ENCODE results near the gene VWA5B2. TPM values are rescaled to one million over a fixed set of nuclear protein-coding genes. Genes with fewer than 3 reads are reported as not detected.

The VWA5B2 gene
- total RNA-seq, 2 experiments from 2014 or later = not detected

- peaks cover 50% of the 10 kb centered on the region for H3K27me3 Mint-ChIP-seq (ENCODE audit: low read depth)
- intact Hi-C loops (cut with micrococcal nuclease) = loop anchor here (5.0 to 10.0 kb wide), 2 partner anchors 34 to 316 kb away; partner anchors contain the start of gene CAMK2N2
- CTCF ChIA-PET = interaction anchor here (0.6 to 4.7 kb wide), 32 partner anchors 9 to 214 kb away, joined by 3 to 48 read pairs (median 9); partner anchors contain the start of genes ABCF3, ALG3 and EEF1AKMT4
- H3K36me3 Mint-ChIP-seq (ENCODE audit: low read depth) = no peaks in the 10 kb centered on the region
- H3K4me1 Mint-ChIP-seq (ENCODE audit: low read depth) = peaks cover 11% of the 10 kb centered on the region
- H3K4me3 Mint-ChIP-seq = peak overlapping the region; percentile 52
- no peak for DNase-seq
- no peak overlapping the region for H3K27ac Mint-ChIP-seq
- H3K9me3 Mint-ChIP-seq = no peaks in the 10 kb centered on the region
These were observed 828 bp upstream of the VWA5B2 start for GRCh38 chr3:184228376-184229137.

- Mint-ChIP-seq H3K27ac (no peak overlapping the region), H3K9me3 (no peaks in the 10 kb centered on the region), H3K27me3 (ENCODE audit: low read depth) (peaks cover 49% of the 10 kb centered on the region), H3K4me3 (no peak overlapping the region), H3K36me3 (ENCODE audit: low read depth) (no peaks in the 10 kb centered on the region), H3K4me1 (ENCODE audit: low read depth) (peaks cover 11% of the 10 kb centered on the region)
- CTCF ChIA-PET = interaction anchor here (0.6 to 3.1 kb wide), 3 partner anchors 54 to 71 kb away, joined by 3 to 9 read pairs (median 3); no protein-coding TSS in a partner anchor
- no peak for DNase-seq
- intact Hi-C loops (cut with micrococcal nuclease) = no loop called here
These were observed 757 bp downstream of the VWA5B2 start for GRCh38 chr3:184230081-184230602.

DNA sequence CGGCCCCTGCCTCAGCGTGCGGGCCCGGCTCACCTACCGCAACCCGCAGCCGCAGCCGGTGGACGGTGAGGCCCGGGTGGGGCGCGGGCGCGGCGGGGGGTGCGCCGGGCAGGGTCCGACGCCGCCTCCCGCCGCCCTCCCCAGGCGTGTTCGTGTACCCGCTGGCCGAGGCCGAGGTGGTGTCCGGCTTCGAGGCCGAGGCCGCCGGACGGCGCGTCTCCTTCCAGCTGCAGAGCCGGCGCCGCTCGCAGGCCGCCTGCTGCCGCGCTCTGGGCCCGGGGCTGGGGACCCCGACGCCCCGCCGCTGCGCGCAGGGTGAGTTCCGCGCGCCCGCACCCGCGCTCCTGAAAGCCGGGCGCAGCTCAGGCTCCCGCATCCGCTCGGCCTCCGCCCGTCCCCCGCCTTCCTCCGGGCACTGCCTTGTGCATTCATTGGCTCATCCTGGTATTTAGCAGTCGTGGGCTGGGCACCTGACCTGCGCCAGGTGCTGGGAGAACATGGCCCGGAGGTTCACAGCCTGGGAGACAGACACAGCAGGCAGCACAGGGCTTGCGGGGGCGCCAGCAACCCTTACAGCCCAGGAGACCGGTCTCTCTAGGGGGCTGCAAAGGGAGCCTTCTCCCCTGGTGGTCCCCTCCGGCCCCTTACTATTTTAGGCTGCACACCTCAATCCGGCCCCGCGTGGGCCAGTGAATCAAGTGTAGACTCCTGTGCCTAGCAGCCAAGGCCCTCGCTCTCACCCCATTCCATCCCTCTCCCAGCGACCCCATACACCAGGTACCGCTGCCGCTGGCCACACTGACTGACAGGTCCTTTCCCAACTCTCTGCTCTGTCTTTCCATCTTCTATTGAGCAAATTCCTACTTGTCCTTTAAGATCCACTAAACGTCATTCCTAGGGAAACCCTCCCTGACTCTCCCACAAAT, 1.5 kb downstream of the VWA5B2 start:
- CTCF ChIA-PET = interaction anchor here (0.6 to 3.1 kb wide), 2 partner anchors 54 to 55 kb away, joined by 3 to 9 read pairs; no protein-coding TSS in a partner anchor
- Mint-ChIP-seq H3K4me1 (ENCODE audit: low read depth) (peaks cover 11% of the 10 kb centered on the region), H3K27me3 (ENCODE audit: low read depth) (peaks cover 46% of the 10 kb centered on the region), H3K9me3 (no peaks in the 10 kb centered on the region), H3K27ac (no peak overlapping the region), H3K4me3 (peak overlapping the region; percentile 52), H3K36me3 (ENCODE audit: low read depth) (no peaks in the 10 kb centered on the region)
- DNase-seq = no peak
- intact Hi-C loops (cut with micrococcal nuclease) = no loop called here

- CTCF ChIA-PET = interaction anchor here (3.1 kb wide), 1 partner anchor 53 kb away, joined by 9 read pairs; no protein-coding TSS in a partner anchor
- Mint-ChIP-seq H3K27me3 (ENCODE audit: low read depth) (peaks cover 42% of the 10 kb centered on the region), H3K4me1 (ENCODE audit: low read depth) (peaks cover 11% of the 10 kb centered on the region), H3K36me3 (ENCODE audit: low read depth) (no peaks in the 10 kb centered on the region), H3K4me3 (peak overlapping the region; percentile 25), H3K9me3 (no peaks in the 10 kb centered on the region), H3K27ac (no peak overlapping the region)
- DNase-seq = no peak
- intact Hi-C loops (cut with micrococcal nuclease) = no loop called here
These were observed 2.3 kb downstream of the VWA5B2 start for GRCh38 chr3:184231671-184232070.

GRCh38 chr3:184233127-184233843, 3.9 kb downstream of the VWA5B2 start:
- Mint-ChIP-seq H3K27ac (no peak overlapping the region), H3K9me3 (no peaks in the 10 kb centered on the region), H3K27me3 (ENCODE audit: low read depth) (peaks cover 32% of the 10 kb centered on the region), H3K36me3 (ENCODE audit: low read depth) (no peaks in the 10 kb centered on the region), H3K4me3 (no peak overlapping the region), H3K4me1 (ENCODE audit: low read depth) (peaks cover 11% of the 10 kb centered on the region)
- CTCF ChIA-PET = no interaction called here
- intact Hi-C loops (cut with micrococcal nuclease) = no loop called here
- DNase-seq = no peak

DNA sequence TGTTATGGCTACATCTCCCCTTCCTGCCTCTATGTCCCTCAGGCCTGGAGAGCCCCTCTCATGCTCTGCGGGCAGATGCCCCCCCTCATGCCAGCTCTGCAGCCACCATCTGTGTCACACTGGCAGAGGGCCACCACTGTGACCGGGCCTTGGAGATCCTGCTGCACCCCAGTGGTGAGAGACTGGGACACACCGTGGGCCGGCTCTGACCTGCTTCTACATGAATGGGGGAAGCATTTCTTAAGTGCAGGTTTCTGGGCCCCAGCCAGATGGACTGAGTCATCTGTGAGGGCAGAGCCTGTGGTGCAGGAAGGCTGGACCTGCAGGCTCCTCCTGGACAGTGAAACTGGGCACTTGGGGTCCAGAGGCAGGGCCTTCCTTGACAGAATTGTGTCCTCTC, 4.8 kb downstream of the VWA5B2 start:
- DNase-seq = no peak
- Mint-ChIP-seq H3K27ac (no peak overlapping the region), H3K36me3 (ENCODE audit: low read depth) (no peaks in the 10 kb centered on the region), H3K9me3 (no peaks in the 10 kb centered on the region), H3K27me3 (ENCODE audit: low read depth) (peaks cover 23% of the 10 kb centered on the region), H3K4me1 (ENCODE audit: low read depth) (peaks cover 8% of the 10 kb centered on the region), H3K4me3 (no peak overlapping the region)
- intact Hi-C loops (cut with micrococcal nuclease) = no loop called here
- CTCF ChIA-PET = no interaction called here

DNA sequence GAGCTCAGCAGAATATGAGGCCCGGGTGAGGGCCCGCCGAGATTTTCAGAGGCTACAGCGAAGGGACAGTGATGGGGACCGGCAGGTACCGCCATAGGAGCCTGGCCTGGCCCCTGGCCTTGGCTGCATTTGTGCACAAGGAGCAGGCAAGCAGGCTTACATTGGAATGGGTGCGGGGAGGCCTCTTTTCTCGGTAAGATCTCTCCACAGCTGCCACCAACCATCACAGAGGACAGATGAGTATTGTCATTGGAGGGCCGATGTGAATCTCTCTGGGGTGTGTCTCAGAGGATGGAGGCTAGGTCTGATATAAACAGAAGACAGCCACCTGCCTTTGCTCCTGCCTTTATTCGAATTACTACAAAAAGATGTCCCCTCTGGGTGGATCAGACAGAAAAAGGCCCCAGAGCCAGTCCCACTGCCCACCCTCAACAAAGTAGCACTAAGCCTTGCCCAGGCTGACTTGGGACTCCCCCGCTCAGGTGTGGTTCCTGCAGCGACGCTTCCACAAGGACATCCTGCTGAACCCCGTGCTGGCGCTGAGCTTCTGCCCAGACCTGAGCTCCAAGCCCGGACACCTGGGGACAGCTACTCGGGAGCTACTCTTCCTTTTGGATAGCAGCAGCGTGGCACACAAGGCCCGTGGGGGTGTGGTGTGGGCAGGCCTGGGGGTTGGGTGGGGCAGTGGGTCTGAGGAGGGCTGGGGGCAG, 5.4 kb downstream of the VWA5B2 start:
- H3K36me3 Mint-ChIP-seq (ENCODE audit: low read depth) = no peaks in the 10 kb centered on the region
- CTCF ChIA-PET = no interaction called here
- H3K4me3 Mint-ChIP-seq = no peak overlapping the region
- peaks cover 8% of the 10 kb centered on the region for H3K4me1 Mint-ChIP-seq (ENCODE audit: low read depth)
- H3K9me3 Mint-ChIP-seq = no peaks in the 10 kb centered on the region
- intact Hi-C loops (cut with micrococcal nuclease) = no loop called here
- no peak for DNase-seq
- H3K27me3 Mint-ChIP-seq (ENCODE audit: low read depth) = peaks cover 21% of the 10 kb centered on the region
- no peak overlapping the region for H3K27ac Mint-ChIP-seq

GRCh38 chr3:184235381-184236032, 6.1 kb downstream of the VWA5B2 start:
- no peak overlapping the region for H3K27ac Mint-ChIP-seq
- H3K36me3 Mint-ChIP-seq (ENCODE audit: low read depth) = no peaks in the 10 kb centered on the region
- H3K4me3 Mint-ChIP-seq = no peak overlapping the region
- intact Hi-C loops (cut with micrococcal nuclease) = no loop called here
- no peaks in the 10 kb centered on the region for H3K9me3 Mint-ChIP-seq
- CTCF ChIA-PET = interaction anchor here (3.5 kb wide), 1 partner anchor 9 kb away, joined by 28 read pairs; no protein-coding TSS in a partner anchor
- DNase-seq = no peak
- peaks cover 8% of the 10 kb centered on the region for H3K4me1 Mint-ChIP-seq (ENCODE audit: low read depth)
- H3K27me3 Mint-ChIP-seq (ENCODE audit: low read depth) = peaks cover 21% of the 10 kb centered on the region

- no peaks in the 10 kb centered on the region for H3K9me3 Mint-ChIP-seq
- H3K27ac Mint-ChIP-seq = no peak overlapping the region
- intact Hi-C loops (cut with micrococcal nuclease) = no loop called here
- H3K4me3 Mint-ChIP-seq = no peak overlapping the region
- CTCF ChIA-PET = interaction anchor here (3.5 kb wide), 1 partner anchor 9 kb away, joined by 28 read pairs; no protein-coding TSS in a partner anchor
- no peaks in the 10 kb centered on the region for H3K36me3 Mint-ChIP-seq (ENCODE audit: low read depth)
- peaks cover 6% of the 10 kb centered on the region for H3K4me1 Mint-ChIP-seq (ENCODE audit: low read depth)
- DNase-seq = no peak
- peaks cover 18% of the 10 kb centered on the region for H3K27me3 Mint-ChIP-seq (ENCODE audit: low read depth)
These were observed 6.6 kb downstream of the VWA5B2 start for GRCh38 chr3:184236033-184236410.

DNA sequence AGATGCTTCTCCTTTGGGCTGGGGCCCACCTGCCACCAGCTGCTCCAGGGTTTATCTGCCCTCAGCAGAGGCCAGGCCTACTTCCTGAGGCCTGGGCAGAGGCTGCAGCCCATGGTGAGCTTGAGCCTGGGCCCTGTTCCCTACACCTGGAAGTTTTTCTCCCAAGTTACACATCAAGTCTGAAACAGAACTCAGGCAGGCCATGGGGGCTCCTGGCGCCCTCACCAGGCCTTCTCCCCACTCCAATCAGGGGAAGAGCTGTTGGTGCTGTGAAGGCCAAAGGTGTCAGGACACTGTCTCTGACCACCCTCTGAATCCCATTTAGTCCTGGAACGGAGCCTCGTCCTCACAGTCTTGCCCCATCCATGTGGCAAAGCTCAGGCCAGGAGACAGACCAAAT, 7.3 kb downstream of the VWA5B2 start:
- intact Hi-C loops (cut with micrococcal nuclease) = no loop called here
- H3K27ac Mint-ChIP-seq = no peak overlapping the region
- H3K36me3 Mint-ChIP-seq (ENCODE audit: low read depth) = no peaks in the 10 kb centered on the region
- H3K9me3 Mint-ChIP-seq = no peaks in the 10 kb centered on the region
- H3K4me3 Mint-ChIP-seq = no peak overlapping the region
- CTCF ChIA-PET = interaction anchor here (0.5 to 3.5 kb wide), 2 partner anchors 10 to 20 kb away, joined by 3 to 28 read pairs; no protein-coding TSS in a partner anchor
- no peak for DNase-seq
- H3K4me1 Mint-ChIP-seq (ENCODE audit: low read depth) = no peaks in the 10 kb centered on the region
- H3K27me3 Mint-ChIP-seq (ENCODE audit: low read depth) = peaks cover 12% of the 10 kb centered on the region

DNA sequence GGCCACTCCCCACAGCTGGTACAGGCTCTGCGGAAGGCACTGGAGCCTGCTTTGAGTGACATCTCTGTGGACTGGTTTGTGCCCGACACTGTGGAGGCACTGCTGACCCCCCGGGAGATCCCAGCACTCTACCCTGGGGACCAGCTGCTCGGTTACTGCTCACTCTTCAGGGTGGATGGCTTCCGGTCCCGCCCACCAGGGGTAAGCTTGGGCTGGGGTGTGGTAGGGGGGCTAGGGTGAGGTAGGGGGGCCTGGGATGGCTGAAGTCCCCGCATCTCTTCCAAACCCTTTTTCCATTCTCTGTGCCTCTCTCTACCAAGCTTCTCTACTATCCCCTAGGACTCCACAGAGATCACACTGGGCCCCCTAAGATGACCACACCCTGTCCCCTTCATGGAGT, 7.8 kb downstream of the VWA5B2 start:
- Mint-ChIP-seq H3K36me3 (ENCODE audit: low read depth) (peaks cover under 1% of the 10 kb centered on the region), H3K9me3 (no peaks in the 10 kb centered on the region), H3K27me3 (ENCODE audit: low read depth) (peaks cover 8% of the 10 kb centered on the region), H3K4me1 (ENCODE audit: low read depth) (no peaks in the 10 kb centered on the region), H3K27ac (no peak overlapping the region), H3K4me3 (no peak overlapping the region)
- intact Hi-C loops (cut with micrococcal nuclease) = no loop called here
- no peak for DNase-seq
- CTCF ChIA-PET = interaction anchor here (0.5 to 3.5 kb wide), 4 partner anchors 10 to 340 kb away, joined by 3 to 28 read pairs (median 3); no protein-coding TSS in a partner anchor
